Measurements from ENCODE around the gene CA6.

GRCh38 chr1:8899046-8899445, 46.6 kb upstream of the CA6 start:
- TF ChIP-seq, protein P1, sequence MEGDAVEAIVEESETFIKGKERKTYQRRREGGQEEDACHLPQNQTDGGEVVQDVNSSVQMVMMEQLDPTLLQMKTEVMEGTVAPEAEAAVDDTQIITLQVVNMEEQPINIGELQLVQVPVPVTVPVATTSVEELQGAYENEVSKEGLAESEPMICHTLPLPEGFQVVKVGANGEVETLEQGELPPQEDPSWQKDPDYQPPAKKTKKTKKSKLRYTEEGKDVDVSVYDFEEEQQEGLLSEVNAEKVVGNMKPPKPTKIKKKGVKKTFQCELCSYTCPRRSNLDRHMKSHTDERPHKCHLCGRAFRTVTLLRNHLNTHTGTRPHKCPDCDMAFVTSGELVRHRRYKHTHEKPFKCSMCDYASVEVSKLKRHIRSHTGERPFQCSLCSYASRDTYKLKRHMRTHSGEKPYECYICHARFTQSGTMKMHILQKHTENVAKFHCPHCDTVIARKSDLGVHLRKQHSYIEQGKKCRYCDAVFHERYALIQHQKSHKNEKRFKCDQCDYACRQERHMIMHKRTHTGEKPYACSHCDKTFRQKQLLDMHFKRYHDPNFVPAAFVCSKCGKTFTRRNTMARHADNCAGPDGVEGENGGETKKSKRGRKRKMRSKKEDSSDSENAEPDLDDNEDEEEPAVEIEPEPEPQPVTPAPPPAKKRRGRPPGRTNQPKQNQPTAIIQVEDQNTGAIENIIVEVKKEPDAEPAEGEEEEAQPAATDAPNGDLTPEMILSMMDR (IDR thresholded peaks at IDR 0.05) = no peak
- TF ChIP-seq EZH2 (IDR thresholded peaks at IDR 0.05; ENCODE audit: borderline replicate concordance, insufficient read depth, low read depth, low read length, poor library complexity, severe bottlenecking) = no peak
